ENCODE data around the gene PIM1. TPM values are rescaled to one million over a fixed set of nuclear protein-coding genes. Genes with fewer than 3 reads are reported as not detected.

PIM1 gene
- total and polyA plus RNA-seq, 9 of the 15 experiments (the other 6 are each of a cell fraction or from before 2014, with no cell fraction given), result 19.0 to 789 (median 212) TPM

GRCh38 chr6:37175332-37176267 is 5.6 kb downstream of the PIM1 start (continued):
- no peak for TF ChIP-seq TRIM25 (IDR thresholded peaks at IDR 0.05; ENCODE audit: borderline replicate concordance)
- no peak for TF ChIP-seq BMI1 (IDR thresholded peaks at IDR 0.05; ENCODE audit: low read length)
- peak in 1 of 2 experiments; percentile 87; a peak in 2 of 4 replicates for TF ChIP-seq TEAD1 (CRISPR knock-in tag; IDR thresholded peaks at IDR 0.05)
- TF ChIP-seq ZKSCAN3 (CRISPR knock-in tag; IDR thresholded peaks at IDR 0.05), result no peak
- peak; percentile 89 for TF ChIP-seq ZNF780A (CRISPR knock-in tag; IDR thresholded peaks at IDR 0.05)
- TF ChIP-seq THAP7 (CRISPR knock-in tag; IDR thresholded peaks at IDR 0.05), result peak; percentile 91
- no peak for TF ChIP-seq ATF2 (CRISPR knock-in tag; IDR thresholded peaks at IDR 0.05)
- no peak for TF ChIP-seq MAX (CRISPR knock-in tag; IDR thresholded peaks at IDR 0.05)
- no peak for TF ChIP-seq NFATC3 (IDR thresholded peaks at IDR 0.05)
- TF ChIP-seq NEUROD1 (IDR thresholded peaks at IDR 0.05; ENCODE audit: borderline replicate concordance, low read depth, low read length, partially characterized antibody), result peak; percentile 27
- TF ChIP-seq POU5F1 (IDR thresholded peaks at IDR 0.05; ENCODE audit: borderline replicate concordance, low read depth, low read length, partially characterized antibody), result no peak
- TF ChIP-seq CBX8 (IDR thresholded peaks at IDR 0.05; ENCODE audit: borderline replicate concordance, extremely low read depth, low read depth, low read length, poor library complexity, severe bottlenecking), result no peak
- no peak for TF ChIP-seq ZNF79 (CRISPR knock-in tag; IDR thresholded peaks at IDR 0.05; ENCODE audit: low read depth)
- peak in 1 of 2 experiments; percentile 24; a peak in 2 of 4 replicates for TF ChIP-seq TBL1XR1 (IDR thresholded peaks at IDR 0.05; ENCODE audit: low read length in 2 of 2)
- TF ChIP-seq ZKSCAN1 (IDR thresholded peaks at IDR 0.05; ENCODE audit: low read depth, low read length), result no peak
- no peak for TF ChIP-seq JUND (IDR thresholded peaks at IDR 0.05; ENCODE audit: borderline replicate concordance, low read depth, low read length)
- TF ChIP-seq JUND (tag; IDR thresholded peaks at IDR 0.05; ENCODE audit: borderline replicate concordance, low read depth, low read length), result no peak; the same call in 2 of the 3 replicates
- no peak; the same call in none of the 2 replicates for TF ChIP-seq RFX7 (CRISPR knock-in tag; IDR thresholded peaks at IDR 0.05)
- no peak for TF ChIP-seq ZNF224 (CRISPR knock-in tag; IDR thresholded peaks at IDR 0.05)
- no peak for TF ChIP-seq ZC3H4 (CRISPR knock-in tag; IDR thresholded peaks at IDR 0.05; ENCODE audit: borderline replicate concordance)
- TF ChIP-seq RCOR1 (IDR thresholded peaks at IDR 0.05; ENCODE audit: borderline replicate concordance in 1 of 2, low read depth in 2 of 2, low read length in 2 of 2), result no peak
- TF ChIP-seq PHB (CRISPR knock-in tag; IDR thresholded peaks at IDR 0.05), result peak; percentile 99
- peak; percentile 98 for TF ChIP-seq POLR2AphosphoS2 (IDR thresholded peaks at IDR 0.05; ENCODE audit: low read length)
- no peak for TF ChIP-seq XRCC3 (IDR thresholded peaks at IDR 0.05)
- TF ChIP-seq CBX1 (IDR thresholded peaks at IDR 0.05; ENCODE audit: low read depth), result no peak
